ENCODE data around the gene ST3GAL4.
"Not testable (repeated sequence)": the region's sequence is repeated elsewhere in the genome, so short reads cannot be mapped to it uniquely, and the experiment has no call there.

The ST3GAL4 gene

GRCh38 chr11:126362879-126363655, 7.6 kb downstream of the ST3GAL4 start:
- peaks cover 0 to 34% (median 9%) of the 10 kb centered on the region in 4 experiments for H3K36me3 ChIP-seq (ENCODE audit: control insufficient read depth in 4 of 4, insufficient read depth in 4 of 4, low read length in 3 of 4)
- ChIA-PET POLR2A (interaction anchor here (0.8 kb wide), 1 partner anchor 14 kb away, joined by 3 read pairs; no protein-coding TSS in a partner anchor), CTCF (interaction anchor here (1.6 to 1.7 kb wide), 2 partner anchors 9 to 56 kb away, joined by 4 to 8 read pairs; no protein-coding TSS in a partner anchor)
- H3K27me3 ChIP-seq (replicated peaks in 2 of 5; ENCODE audit: control insufficient read depth in 4 of 5, insufficient read depth in 5 of 5, low read length in 4 of 5) = no peaks in the 10 kb centered on the region
- no peaks in the 10 kb centered on the region for H3K9me3 ChIP-seq (ENCODE audit: control extremely low read depth in 1 of 5, control insufficient read depth in 4 of 5, insufficient read depth in 2 of 5, low read depth in 1 of 5, low read length in 4 of 5)
- no peak overlapping the region for H3K4me3 ChIP-seq (ENCODE audit: control insufficient read depth in 1 of 7, extremely low read depth in 1 of 7, insufficient read depth in 4 of 7, low read depth in 2 of 7, low read length in 6 of 7)
- DNase-seq = no peak
- peaks cover 0 to 74% (median 42%) of the 10 kb centered on the region in 4 experiments for H3K4me1 ChIP-seq (ENCODE audit: control extremely low read depth in 1 of 4, control insufficient read depth in 4 of 4, insufficient read depth in 4 of 4, low read length in 3 of 4)
- WGBS (ENCODE audit: insufficient coverage) = 83% methylated on average over 7 of the region's 9 CpGs
- no peak overlapping the region for H3K27ac ChIP-seq (ENCODE audit: insufficient read depth in 1 of 2, low read depth in 1 of 2, low read length in 2 of 2, poor library complexity in 1 of 2, severe bottlenecking in 2 of 2)

GRCh38 chr11:126363706-126364248, 8.3 kb downstream of the ST3GAL4 start:
- CTCF ChIA-PET = interaction anchor here (1.6 to 1.7 kb wide), 2 partner anchors 9 to 55 kb away, joined by 4 to 8 read pairs; no protein-coding TSS in a partner anchor

GRCh38 chr11:126364735-126365134, 9.2 kb downstream of the ST3GAL4 start:
- H3K9me3 ChIP-seq (ENCODE audit: control extremely low read depth in 1 of 5, control insufficient read depth in 4 of 5, insufficient read depth in 2 of 5, low read depth in 1 of 5, low read length in 4 of 5); DNase-seq; H3K27ac ChIP-seq (ENCODE audit: insufficient read depth in 1 of 2, low read depth in 1 of 2, low read length in 2 of 2, poor library complexity in 1 of 2, severe bottlenecking in 2 of 2); H3K4me3 ChIP-seq (ENCODE audit: control insufficient read depth in 1 of 7, extremely low read depth in 1 of 7, insufficient read depth in 4 of 7, low read depth in 2 of 7, low read length in 6 of 7); H3K27me3 ChIP-seq (replicated peaks in 2 of 5; ENCODE audit: control insufficient read depth in 4 of 5, insufficient read depth in 5 of 5, low read length in 4 of 5); POLR2A ChIA-PET; CTCF ChIA-PET: not testable (repeated sequence)
- 100% methylated on average over 1 of the region's 9 CpGs for WGBS (ENCODE audit: insufficient coverage)
- H3K36me3 ChIP-seq (ENCODE audit: control insufficient read depth in 4 of 4, insufficient read depth in 4 of 4, low read length in 3 of 4) = peaks cover 0 to 26% (median 5%) of the 10 kb centered on the region in 4 experiments
- peaks cover 6 to 74% (median 48%) of the 10 kb centered on the region in 4 experiments for H3K4me1 ChIP-seq (ENCODE audit: control extremely low read depth in 1 of 4, control insufficient read depth in 4 of 4, insufficient read depth in 4 of 4, low read length in 3 of 4)

More at GRCh38 chr11:126363706-126364248, 8.3 kb downstream of the ST3GAL4 start:
- POLR2A ChIA-PET = no interaction called here
- Histone ChIP-seq H3K4me1 (ENCODE audit: control extremely low read depth in 1 of 4, control insufficient read depth in 4 of 4, insufficient read depth in 4 of 4, low read length in 3 of 4) (peaks cover 0 to 74% (median 45%) of the 10 kb centered on the region in 4 experiments), H3K9me3 (ENCODE audit: control extremely low read depth in 1 of 5, control insufficient read depth in 4 of 5, insufficient read depth in 2 of 5, low read depth in 1 of 5, low read length in 4 of 5) (no peaks in the 10 kb centered on the region), H3K27ac (ENCODE audit: insufficient read depth in 1 of 2, low read depth in 1 of 2, low read length in 2 of 2, poor library complexity in 1 of 2, severe bottlenecking in 2 of 2) (no peak overlapping the region), H3K27me3 (replicated peaks in 2 of 5; ENCODE audit: control insufficient read depth in 4 of 5, insufficient read depth in 5 of 5, low read length in 4 of 5) (no peaks in the 10 kb centered on the region), H3K36me3 (ENCODE audit: control insufficient read depth in 4 of 4, insufficient read depth in 4 of 4, low read length in 3 of 4) (peaks cover 0 to 28% (median 5%) of the 10 kb centered on the region in 4 experiments), H3K4me3 (ENCODE audit: control insufficient read depth in 1 of 7, extremely low read depth in 1 of 7, insufficient read depth in 4 of 7, low read depth in 2 of 7, low read length in 6 of 7) (no peak overlapping the region)
- no peak for DNase-seq
- 86% methylated on average over 7 of the region's 10 CpGs for WGBS (ENCODE audit: insufficient coverage)

DNA sequence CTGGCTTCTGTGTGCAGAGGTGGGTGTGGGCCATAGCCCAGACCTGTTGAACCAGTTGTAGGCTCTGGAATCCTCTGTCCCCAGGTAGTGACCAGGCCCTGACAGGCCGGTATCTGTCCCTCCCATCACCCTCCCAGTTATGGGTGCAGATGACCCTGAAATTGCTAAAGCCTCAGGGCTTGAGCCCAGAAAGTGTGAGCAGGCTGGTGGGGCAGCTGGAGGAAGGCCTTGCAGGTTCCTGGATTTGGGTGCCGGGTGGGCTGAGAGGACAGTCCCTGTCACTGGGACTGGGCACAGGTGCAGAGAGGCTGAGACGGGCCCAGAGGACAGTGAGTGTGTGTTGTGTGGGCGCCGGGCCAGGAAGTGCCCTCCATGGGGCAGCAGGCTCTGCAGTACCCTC, 10.0 kb downstream of the ST3GAL4 start:
- H3K27me3 ChIP-seq (replicated peaks in 2 of 5; ENCODE audit: control insufficient read depth in 4 of 5, insufficient read depth in 5 of 5, low read length in 4 of 5); H3K9me3 ChIP-seq (ENCODE audit: control extremely low read depth in 1 of 5, control insufficient read depth in 4 of 5, insufficient read depth in 2 of 5, low read depth in 1 of 5, low read length in 4 of 5); POLR2A ChIA-PET; H3K27ac ChIP-seq (ENCODE audit: insufficient read depth in 1 of 2, low read depth in 1 of 2, low read length in 2 of 2, poor library complexity in 1 of 2, severe bottlenecking in 2 of 2); H3K4me3 ChIP-seq (ENCODE audit: control insufficient read depth in 1 of 7, extremely low read depth in 1 of 7, insufficient read depth in 4 of 7, low read depth in 2 of 7, low read length in 6 of 7); DNase-seq: not testable (repeated sequence)
- 100% methylated on average over 1 of the region's 5 CpGs for WGBS (ENCODE audit: insufficient coverage)
- CTCF ChIA-PET = interaction anchor here (1.0 to 1.5 kb wide), 2 partner anchors 8 to 55 kb away, joined by 3 to 4 read pairs; no protein-coding TSS in a partner anchor
- Histone ChIP-seq H3K4me1 (ENCODE audit: control extremely low read depth in 1 of 4, control insufficient read depth in 4 of 4, insufficient read depth in 4 of 4, low read length in 3 of 4) (peaks cover 10 to 76% (median 51%) of the 10 kb centered on the region in 4 experiments), H3K36me3 (ENCODE audit: control insufficient read depth in 4 of 4, insufficient read depth in 4 of 4, low read length in 3 of 4) (peaks cover 0 to 25% (median 3%) of the 10 kb centered on the region in 4 experiments)

GRCh38 chr11:126366064-126366822, 10.8 kb downstream of the ST3GAL4 start:
- no peaks in the 10 kb centered on the region for H3K27me3 ChIP-seq (replicated peaks in 2 of 5; ENCODE audit: control insufficient read depth in 4 of 5, insufficient read depth in 5 of 5, low read length in 4 of 5)
- CTCF ChIA-PET = interaction anchor here (1.0 to 1.5 kb wide), 3 partner anchors 9 to 57 kb away, joined by 3 to 4 read pairs (median 3); no protein-coding TSS in a partner anchor
- H3K4me1 ChIP-seq (ENCODE audit: control extremely low read depth in 1 of 4, control insufficient read depth in 4 of 4, insufficient read depth in 4 of 4, low read length in 3 of 4) = peaks cover 10 to 75% (median 52%) of the 10 kb centered on the region in 4 experiments
- H3K4me3 ChIP-seq (ENCODE audit: control insufficient read depth in 1 of 7, extremely low read depth in 1 of 7, insufficient read depth in 4 of 7, low read depth in 2 of 7, low read length in 6 of 7) = peak overlapping the region in 1 of 7 experiments; percentile 50
- 51% methylated on average over 12 of the region's 19 CpGs for WGBS (ENCODE audit: insufficient coverage)
- H3K9me3 ChIP-seq (ENCODE audit: control extremely low read depth in 1 of 5, control insufficient read depth in 4 of 5, insufficient read depth in 2 of 5, low read depth in 1 of 5, low read length in 4 of 5) = no peaks in the 10 kb centered on the region
- DNase-seq = peak in 2 of 3 donors; percentile 31 to 53
- H3K27ac ChIP-seq (ENCODE audit: insufficient read depth in 1 of 2, low read depth in 1 of 2, low read length in 2 of 2, poor library complexity in 1 of 2, severe bottlenecking in 2 of 2) = no peak overlapping the region
- POLR2A ChIA-PET = no interaction called here
- H3K36me3 ChIP-seq (ENCODE audit: control insufficient read depth in 4 of 4, insufficient read depth in 4 of 4, low read length in 3 of 4) = peaks cover 0 to 18% (median 3%) of the 10 kb centered on the region in 4 experiments

- POLR2A ChIA-PET; H3K27ac ChIP-seq (ENCODE audit: insufficient read depth in 1 of 2, low read depth in 1 of 2, low read length in 2 of 2, poor library complexity in 1 of 2, severe bottlenecking in 2 of 2); H3K9me3 ChIP-seq (ENCODE audit: control extremely low read depth in 1 of 5, control insufficient read depth in 4 of 5, insufficient read depth in 2 of 5, low read depth in 1 of 5, low read length in 4 of 5); DNase-seq; H3K27me3 ChIP-seq (replicated peaks in 2 of 5; ENCODE audit: control insufficient read depth in 4 of 5, insufficient read depth in 5 of 5, low read length in 4 of 5): not testable (repeated sequence)
- CTCF ChIA-PET = interaction anchor here (0.9 to 1.8 kb wide), 5 partner anchors 9 to 57 kb away, joined by 3 to 4 read pairs (median 3); no protein-coding TSS in a partner anchor
- peaks cover 10 to 75% (median 53%) of the 10 kb centered on the region in 4 experiments for H3K4me1 ChIP-seq (ENCODE audit: control extremely low read depth in 1 of 4, control insufficient read depth in 4 of 4, insufficient read depth in 4 of 4, low read length in 3 of 4)
- peaks cover 0 to 21% (median 3%) of the 10 kb centered on the region in 4 experiments for H3K36me3 ChIP-seq (ENCODE audit: control insufficient read depth in 4 of 4, insufficient read depth in 4 of 4, low read length in 3 of 4)
- peak overlapping the region in 1 of 7 experiments; percentile 50 for H3K4me3 ChIP-seq (ENCODE audit: control insufficient read depth in 1 of 7, extremely low read depth in 1 of 7, insufficient read depth in 4 of 7, low read depth in 2 of 7, low read length in 6 of 7)
- WGBS (ENCODE audit: insufficient coverage) = 78% methylated on average over 12 of the region's 14 CpGs
These were observed 11.6 kb downstream of the ST3GAL4 start for GRCh38 chr11:126366823-126367654.
